PFSK-1 (cell line): ENCODE measurements around the gene ANKRD37.

Experiments used
- POLR2AphosphoS5 ChIP-seq: IDR thresholded peaks from 2 replicates; pipeline ENCODE4 v1.6.1; 2012; ENCODE audit warnings: low read depth, mild to moderate bottlenecking, control low read depth, low read length, moderate library complexity
- SIN3A ChIP-seq: IDR thresholded peaks from 2 replicates; pipeline ENCODE4 v1.6.1; 2012; ENCODE audit warnings: mild to moderate bottlenecking, low read length, moderate library complexity, borderline replicate concordance; ENCODE audit not compliant: insufficient read depth
- TAF1 ChIP-seq: IDR thresholded peaks from 2 replicates; pipeline ENCODE4 v1.6.1; 2012; ENCODE audit warnings: low read length, control low read depth, borderline replicate concordance; ENCODE audit not compliant: insufficient read depth

DNA sequence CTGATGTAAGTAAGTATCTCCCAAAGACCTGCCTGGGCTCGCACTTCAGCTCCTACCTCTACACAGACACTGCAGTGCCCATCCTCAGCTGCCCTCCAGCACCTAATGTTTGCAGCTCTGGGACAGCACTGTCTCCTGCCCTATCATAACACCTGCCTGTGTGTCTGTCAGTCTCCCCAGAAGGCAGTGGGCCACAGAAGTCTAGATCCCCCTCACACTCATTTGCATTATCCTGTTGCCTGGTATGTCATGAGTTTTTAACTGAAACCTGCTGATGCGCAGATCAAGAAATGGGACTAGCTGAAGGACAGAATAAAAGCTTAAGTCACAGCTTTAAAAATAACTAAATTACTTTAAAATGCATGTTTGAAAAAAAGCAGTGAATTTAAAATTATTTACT, 43.9 kb upstream of the ANKRD37 start:
- no peak for TF ChIP-seq SIN3A
- no peak for TF ChIP-seq POLR2AphosphoS5
- TF ChIP-seq TAF1: no peak
